TTC549 (cell line): ENCODE data around the gene MS4A14.
"Not testable (repeated sequence)": the region's sequence is repeated elsewhere in the genome, so short reads cannot be mapped to it uniquely, and the experiment has no call there.

Source experiments
- FAIRE-seq: peaks from 2 replicates; lab custom pipeline; 2012; peaks lifted over from hg19 to GRCh38; lab: Jason Lieb, UNC

The MS4A14 gene, protein sequence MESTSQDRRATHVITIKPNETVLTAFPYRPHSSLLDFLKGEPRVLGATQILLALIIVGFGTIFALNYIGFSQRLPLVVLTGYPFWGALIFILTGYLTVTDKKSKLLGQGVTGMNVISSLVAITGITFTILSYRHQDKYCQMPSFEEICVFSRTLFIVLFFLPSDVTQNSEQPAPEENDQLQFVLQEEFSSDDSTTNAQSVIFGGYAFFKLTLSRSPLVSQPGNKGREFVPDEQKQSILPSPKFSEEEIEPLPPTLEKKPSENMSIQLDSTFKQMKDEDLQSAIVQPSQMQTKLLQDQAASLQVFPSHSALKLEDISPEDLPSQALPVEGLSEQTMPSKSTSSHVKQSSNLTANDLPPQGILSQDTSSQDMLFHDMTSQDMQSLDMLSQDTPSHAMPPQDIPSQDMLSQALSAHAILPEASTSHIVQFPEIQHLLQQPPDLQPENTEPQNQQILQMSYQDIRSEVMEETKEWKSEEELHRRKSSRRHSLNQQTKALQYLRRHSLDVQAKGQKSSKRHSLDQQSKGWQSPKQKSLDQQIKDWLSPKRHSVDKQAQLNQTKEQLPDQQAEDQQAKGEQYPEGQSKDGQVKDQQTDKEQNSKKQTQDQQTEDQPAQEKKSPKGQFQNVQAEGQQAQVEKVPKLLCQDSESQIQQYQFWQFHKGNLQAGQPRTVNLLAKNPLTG

DNA sequence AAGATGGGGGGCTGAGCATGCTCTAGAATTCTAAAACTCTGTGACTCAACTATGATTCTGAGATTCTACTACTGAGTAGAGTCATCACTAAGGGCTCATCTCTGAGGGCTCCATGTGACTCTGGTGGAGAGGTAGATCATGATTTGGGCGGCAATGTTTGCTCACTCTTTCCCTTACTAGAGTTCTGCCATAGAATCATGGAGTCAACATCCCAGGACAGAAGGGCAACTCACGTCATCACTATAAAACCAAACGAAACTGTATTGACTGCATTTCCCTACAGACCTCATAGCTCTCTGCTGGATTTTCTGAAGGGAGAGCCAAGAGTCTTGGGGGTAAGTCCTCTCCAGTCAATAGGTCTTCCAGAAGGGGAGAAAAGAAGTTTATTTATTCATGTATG, at the start of gene MS4A14:
TSS of gene MS4A14 (plus strand) at position 78 of the 400 bp plus-strand sequence. CDS start at position 198, 120 bp downstream.
- FAIRE-seq, result no peak

DNA sequence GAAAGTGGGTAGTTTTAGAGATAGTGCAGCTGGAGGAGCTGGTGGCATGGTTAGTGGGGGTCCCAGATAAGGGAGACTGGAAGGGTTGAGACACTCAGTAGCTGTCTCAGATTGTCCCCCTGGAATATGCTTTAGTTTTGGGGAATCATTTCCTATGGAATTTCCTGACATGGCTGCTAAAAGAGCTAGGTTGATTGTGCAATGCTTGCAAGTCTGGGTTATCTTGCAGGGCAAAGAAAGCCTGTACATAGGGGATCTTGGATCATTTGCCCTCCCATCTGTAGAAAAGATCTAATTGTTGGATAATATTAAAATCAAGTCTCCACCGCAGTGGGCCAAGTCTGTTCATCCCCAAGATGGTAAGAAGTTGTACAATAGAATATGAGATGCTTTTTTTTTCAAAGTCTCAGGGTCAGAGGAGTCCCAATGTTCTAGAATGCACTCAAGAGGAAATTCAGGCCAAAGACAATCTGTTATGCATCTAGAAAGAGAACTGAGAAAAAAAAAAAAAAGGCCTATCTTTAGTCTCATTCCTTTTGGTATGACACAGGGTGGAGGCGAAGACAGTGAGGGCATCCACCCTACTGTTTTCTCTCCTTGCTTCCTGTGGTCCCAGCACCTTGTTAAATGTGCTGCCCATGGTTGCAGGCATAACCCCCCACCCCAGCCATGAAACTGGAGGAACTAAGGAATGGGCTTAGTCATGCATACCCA, 49.0 kb upstream of the MS4A14 start:
- no peak for FAIRE-seq

DNA sequence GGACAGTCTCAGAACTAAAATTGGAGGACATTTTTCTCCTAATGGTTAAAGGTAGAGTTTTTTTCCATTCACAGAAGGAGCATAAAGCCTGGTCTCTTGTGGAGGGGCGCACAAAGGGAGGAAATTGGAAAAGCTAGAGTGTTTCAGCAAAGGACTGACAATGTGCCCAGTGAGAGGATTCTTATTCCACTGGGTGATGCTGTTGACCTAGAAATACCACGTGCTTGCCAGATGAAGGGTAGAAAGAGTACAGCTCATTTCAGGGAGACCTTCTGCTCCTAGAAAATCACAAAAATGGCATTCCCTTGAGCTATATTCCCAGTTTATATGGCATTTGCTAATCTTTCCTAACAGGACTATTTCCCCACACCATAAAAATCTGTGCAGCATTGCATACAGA, 48.1 kb upstream of the MS4A14 start:
- FAIRE-seq, result no peak

DNA sequence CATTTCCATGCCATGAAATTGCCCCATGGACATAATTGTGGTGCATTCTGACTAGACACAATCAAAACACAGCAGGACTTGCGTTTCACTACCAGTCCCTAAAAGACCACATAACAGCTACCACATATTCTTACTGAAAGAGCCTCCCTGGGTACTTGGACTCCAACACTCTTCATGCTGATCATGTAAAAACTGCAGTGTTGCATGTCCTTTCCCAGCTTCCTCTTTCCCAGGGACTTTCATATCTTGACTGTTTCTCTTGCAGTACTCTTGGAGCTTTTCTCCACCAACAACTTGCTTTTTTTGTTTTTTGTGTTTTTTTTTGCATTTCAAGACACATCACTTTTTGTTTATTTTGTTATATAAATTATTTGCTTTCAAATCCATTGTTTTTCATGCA, 46.3 kb upstream of the MS4A14 start:
- FAIRE-seq, result no peak

DNA sequence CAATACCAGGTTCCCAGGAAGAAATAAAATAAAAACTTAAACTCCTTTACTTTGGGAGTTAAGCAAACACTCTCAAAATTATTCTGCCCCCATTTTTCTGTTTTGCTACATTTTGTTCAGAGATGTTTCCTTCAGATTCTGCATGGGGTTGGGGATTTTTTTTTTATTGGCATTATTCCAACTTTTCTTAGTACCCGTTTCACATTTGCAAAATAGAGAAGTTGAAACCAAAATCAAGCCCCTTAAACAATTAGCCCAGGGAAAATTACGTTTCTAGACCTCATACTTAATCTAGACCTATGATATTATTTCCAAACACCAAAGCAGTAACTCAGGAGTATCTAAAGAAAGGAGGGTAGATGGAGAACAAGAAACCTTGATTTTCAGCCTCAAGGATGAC, 38.5 kb upstream of the MS4A14 start:
- no peak for FAIRE-seq

DNA sequence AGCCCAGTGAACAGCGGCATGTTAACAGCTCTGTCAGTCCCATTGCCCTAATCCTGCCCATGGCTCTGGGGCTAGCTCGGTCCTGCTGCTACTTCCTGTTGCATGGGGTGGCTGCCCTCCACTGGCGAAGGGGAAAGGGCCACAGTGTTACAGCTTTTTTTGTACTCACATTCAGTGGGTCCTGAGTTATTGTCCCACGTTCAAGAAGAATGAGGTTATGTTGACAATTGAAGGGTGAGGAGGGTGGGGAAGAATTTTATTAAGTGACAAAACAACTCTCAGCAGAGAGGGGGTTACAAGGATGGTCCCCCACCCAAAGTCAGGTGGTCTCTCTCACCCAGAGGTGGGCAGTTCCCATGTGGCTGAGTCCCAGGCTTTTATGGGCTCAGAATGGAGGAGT, 35.6 kb upstream of the MS4A14 start:
- FAIRE-seq, result no peak

DNA sequence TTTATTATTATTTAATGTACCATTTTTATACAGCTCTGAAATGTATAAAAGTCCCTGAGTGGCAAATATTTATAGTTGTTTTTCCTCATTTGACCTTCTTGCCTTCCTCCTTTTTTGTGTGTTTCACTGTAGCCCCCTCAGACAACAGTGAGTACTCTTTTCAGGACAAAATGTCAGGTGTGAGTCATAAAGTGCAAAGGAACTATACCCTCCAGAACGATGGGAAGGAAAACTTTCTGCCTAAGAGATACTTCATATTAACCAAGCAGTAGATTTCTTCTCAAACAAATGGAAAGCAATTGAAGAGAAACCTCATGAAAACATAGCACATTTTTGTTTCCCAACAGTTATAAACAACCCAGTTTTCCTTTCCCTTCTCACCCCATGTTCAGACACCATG, 34.0 kb upstream of the MS4A14 start:
- FAIRE-seq, result no peak

DNA sequence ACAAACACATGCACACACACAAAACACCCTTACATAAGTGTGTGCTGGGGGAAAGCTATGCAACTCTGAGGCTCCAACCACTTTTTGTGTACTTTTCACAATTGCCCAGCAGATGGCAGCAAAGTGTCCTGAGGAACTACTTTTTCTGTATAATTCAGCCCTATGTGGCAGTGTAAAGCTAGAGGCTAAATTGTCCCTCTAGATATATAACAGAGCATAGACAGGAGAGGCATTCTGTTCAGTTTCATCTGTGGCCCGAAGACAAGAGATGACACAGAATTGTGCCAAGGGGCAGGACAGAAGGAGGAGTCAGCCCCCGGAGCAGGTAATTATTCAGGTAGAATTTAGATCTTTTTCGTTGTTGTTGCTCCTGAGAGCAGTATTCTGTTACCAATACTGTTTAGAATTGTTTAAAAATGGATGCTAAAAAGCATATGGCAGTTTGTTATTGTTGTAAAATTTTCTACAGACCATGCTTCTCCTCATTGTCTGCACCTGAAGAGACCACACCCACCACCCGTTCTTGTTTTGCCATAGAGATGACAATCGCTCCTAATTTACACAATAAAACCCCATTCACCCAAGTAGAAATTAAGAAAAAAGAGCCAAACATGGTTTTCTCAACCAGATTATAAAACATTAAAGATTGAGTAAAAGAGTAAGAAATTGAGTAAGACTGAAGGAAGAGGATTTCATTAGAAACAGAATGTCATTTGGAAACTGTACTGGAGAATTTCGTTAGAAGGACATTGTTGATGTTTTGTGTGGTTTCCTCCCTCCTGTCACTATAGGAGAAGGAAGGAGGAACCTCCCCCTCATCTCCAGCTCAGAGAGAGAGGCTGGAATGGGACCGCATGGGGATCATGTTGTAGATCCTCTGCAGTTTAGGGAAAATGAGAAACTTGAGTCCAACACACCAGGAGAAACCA, 32.5 kb upstream of the MS4A14 start:
- peak; percentile 26 for FAIRE-seq

DNA sequence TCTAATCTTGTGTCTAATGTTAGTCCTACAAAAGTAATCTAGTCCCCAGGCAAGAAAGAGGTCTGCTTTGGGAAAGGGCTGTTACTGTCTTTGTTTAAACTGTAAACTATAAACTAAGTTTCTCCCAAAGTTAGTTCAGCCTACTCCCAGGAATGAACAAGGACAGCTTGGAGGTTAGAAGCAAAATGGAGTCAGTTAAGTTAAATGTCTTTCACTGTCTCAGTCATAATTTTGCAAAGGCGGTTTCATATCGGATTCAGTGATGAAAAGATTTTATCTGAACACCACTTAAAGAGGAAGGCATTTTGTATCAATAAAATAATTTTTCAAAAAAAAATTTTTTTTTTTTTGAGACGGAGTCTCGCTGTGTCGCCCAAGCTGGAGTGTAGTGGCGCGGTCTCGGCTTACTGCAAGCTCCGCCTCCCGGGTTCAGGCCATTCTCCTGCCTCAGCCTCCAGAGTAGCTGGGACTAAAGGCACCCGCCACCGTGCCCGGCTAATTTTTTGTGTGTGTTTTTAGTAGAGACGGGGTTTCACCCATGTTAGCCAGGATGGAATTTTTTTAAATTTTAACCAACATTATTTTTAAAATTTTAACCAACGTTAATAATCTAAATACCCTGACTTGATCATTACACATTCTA, 29.9 kb upstream of the MS4A14 start:
- not testable (repeated sequence) for FAIRE-seq

DNA sequence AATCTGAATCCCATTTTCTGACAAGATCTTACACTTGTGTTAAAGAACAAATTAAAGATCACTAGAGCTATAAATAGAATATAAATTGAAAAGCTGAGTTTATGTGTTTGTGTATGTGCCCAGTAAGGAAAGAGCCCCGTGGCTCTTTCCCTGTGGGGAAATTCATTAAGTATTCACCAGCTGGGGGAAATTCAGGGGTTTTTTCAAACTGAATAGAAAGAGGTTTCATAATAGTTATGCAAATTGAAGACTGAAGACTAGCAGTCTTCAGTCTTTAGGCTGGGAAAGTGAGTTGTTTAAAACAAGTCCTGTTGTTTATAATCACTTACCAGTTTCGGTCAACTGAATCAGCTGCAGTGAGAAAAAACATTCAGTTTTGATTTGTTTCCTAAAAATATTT, 29.2 kb upstream of the MS4A14 start:
- FAIRE-seq, result no peak

DNA sequence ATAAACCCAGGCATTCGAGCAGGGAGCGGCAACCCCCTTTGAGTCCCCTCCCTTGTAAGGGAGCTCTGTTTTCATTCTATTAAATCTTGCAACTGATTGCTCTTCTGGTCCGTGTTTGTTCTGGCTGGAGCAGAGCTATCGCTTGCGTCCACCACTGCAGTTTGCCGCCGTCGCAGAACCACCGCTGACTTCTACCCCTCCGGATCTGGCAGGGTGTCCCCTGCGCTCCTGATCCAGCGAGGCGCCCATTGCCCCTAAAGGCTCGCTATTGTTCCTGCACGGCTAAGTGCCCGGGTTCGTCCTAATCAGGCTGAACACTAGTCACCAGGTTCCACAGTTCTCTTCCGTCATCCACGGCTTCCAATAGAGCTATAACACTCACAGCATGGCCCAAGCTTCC, 28.4 kb upstream of the MS4A14 start:
- FAIRE-seq, result no peak

DNA sequence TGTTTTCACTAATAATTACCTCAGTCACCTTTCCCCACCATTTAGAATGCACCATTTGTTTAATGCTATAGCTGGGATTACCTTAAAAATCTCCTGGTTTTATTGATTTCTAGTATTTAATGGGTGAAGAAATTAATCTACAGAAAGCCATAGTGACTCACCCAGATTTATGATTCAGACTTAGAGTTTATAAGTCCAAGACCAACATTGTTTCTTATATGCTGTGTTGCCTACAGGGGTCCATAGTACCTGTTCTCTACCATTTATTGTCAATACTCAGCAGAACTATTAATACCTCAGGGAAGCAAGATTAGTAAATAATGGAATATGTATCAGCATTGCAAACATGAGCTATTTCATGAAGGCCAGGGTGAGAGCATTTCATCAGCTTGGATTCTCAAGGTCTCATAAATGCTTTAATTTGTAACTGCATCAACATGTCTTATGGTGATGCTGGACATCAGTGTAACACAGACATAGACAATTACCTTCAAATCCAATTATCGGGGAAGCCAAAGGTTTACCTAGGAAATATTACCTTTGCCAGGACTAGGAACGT, 25.9 kb upstream of the MS4A14 start:
- no peak for FAIRE-seq

DNA sequence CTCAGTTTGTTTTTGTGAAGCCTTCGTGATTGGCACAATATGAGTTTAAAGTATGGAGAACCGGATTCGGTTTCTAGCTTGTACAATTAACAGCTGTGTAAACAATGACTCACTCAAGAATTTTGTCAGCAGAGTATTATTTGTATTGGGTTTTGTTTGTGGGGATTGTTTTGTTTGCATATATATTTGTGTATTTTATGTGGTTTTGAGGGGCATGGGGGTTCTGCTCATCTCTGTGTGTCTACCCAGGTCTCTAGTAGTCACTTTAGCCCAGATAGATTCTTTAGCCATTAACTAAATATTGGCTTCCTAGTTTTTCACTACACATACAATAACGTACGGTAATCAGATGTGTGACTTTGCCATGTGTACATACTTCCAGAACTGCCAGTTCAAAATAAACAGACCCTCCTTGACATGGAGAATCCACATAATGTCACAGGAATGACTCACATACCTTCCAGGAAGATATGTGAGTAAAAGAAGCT, 25.4 kb upstream of the MS4A14 start:
- FAIRE-seq, result no peak

DNA sequence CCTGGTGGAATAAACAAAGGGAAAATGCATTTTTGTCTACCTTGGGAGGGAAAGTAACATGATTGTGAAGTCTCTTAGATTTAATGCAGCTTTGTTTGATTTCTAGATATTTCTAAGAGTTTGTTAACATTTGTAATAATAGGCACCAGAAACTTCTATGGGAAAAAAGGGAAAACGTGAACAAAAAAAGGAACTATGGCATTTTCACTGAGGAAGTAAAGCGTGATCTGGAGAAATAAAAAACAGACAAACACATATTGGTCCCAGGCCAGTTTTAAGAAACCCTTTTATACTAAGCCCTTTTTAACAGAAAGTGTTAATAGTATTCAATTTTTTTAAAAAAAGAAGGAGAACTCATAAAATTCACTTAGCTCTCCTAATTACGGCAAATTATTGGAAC, 24.9 kb upstream of the MS4A14 start:
- FAIRE-seq, result no peak

DNA sequence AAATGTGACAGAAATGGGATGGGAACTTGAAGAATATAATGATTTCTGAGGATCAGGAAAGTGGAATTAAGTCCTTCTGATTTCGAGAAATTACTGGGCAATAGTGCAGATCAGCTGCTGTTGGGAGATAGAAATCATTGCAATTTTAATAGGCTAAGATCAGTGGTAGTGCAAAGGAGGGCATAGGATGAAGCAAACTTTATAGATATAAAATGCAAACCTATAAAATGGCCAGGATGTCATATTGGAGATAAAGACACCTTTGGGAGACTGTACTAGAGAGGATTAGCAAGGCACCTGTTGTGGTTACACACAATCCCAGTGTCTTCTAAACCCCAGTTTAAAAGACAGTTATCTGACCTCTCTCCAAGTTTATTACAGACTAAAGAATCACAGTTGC, 24.4 kb upstream of the MS4A14 start:
- FAIRE-seq, result no peak

DNA sequence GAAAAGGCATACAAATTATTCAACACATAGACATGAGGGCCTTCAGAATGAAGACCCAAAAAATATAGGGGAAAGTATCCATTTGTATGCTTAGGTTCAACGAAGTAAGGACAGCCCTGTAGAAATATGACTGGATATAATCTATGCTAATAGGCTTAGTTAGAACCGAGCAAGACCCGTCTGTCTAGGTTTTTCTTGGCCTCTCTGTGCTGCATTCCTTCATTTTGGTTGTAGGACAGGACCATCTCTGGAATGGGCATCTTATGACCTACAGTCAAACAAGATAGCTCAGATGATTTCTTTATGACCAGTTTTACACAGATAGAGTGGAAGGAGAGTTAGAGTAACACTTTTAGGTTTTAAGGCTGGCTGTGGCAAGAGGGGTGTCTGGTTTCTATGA, 23.5 kb upstream of the MS4A14 start:
- no peak for FAIRE-seq

DNA sequence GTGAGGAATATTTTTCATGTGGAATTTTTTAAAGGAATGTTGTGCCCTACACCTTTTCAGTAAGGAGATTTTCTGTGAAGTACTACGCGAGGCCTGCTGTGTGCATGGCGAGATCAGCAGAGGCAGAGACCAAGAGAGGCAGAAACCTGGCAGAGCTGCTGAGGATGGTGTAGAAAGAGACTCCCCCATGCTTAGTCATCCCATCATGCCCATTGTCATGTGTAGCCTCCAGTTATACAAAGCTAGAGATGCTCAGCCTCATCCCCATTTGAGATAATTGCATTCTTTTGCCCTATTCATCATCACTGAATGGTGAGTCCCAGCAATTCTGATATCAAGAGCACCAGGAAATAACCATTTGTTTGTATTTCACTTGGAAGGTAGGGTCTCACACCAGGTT, 20.9 kb upstream of the MS4A14 start:
- FAIRE-seq, result no peak

DNA sequence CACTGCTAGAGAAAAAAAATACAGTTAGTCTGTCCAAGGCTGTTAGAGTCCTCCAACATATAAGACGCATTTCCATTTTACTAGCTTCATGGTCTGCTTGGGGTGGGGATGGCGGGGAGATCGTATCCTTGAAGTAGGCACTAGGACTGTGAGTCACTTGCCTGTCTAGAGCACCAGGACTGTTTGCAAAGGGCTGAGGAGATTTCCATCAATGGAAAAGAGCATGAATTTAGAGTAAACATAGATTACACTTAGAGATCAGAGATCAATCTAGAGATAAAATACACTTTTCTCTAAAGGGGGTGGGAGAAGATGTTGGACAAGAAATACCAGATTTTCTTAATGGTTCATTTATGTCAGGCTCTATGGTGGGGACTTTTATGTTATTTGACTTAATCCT, 19.7 kb upstream of the MS4A14 start:
- no peak for FAIRE-seq

DNA sequence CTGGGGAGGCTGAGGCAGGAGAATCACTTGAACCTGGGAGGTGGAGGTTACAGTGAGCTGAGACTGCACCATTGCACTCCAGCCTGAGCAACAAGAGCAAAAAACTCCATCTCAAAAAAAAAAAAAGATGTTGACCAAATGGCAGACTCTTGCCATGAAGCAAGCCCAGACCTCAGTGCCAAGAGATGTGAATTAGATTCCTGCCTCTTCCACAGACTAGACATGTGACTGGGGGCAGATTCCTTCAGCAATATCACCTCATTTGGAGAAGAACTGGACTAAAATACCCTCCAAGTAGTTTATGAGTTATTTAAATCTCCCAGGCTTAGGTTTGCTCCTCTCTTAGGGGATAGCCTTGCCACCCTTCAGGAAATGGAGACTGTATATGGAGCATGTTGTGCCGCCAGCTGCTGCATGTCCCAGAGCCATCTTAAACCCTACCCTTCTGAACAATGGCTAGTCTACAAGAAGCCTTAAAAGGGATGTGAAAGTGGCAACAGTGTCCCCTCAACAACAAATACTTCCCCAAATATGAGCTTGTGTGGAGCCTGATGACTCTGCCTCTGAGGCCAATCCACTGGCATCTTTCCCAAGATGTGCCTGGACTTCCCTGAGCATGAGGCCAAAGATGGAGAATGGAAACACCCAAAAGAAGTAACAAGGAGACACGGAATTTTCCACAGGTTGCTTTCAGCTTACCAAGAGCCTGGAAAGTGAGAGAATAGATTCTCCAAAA, 18.7 kb upstream of the MS4A14 start:
- no peak for FAIRE-seq

DNA sequence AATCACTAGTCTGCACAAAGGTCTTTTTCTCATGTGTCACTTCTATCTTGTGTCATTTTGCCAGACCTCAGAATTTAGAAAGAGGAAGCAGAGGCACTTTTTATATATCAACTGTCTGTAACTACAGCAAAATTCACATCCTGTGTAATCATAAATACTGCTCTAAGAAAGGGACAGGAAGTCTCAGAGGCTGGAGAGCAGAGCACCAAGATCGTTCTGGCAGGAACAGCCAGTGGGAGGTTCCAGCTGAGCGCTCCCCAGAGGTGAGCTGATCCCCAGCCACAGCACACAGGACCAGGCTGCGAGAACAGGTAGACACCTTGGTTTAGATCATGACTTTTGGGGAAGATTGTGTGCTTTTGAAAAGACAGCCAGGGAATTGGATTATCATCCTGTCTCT, 17.9 kb upstream of the MS4A14 start, which contains the start of gene MS4A7:
TSS of gene MS4A7 (plus strand) at position 179 of the 400 bp plus-strand sequence. CDS start 4,610 bp downstream, outside the sequence.
- FAIRE-seq, result no peak
